GM21717 (cell line): Measurements from ENCODE around the gene PROSER3.
"Not testable (repeated sequence)": the region's sequence is repeated elsewhere in the genome, so short reads cannot be mapped to it uniquely, and the experiment has no call there.

Source experiments
- ATAC-seq: cut with Tn5 transposase; IDR thresholded peaks from one replicate; pipeline ENCODE4 v1.9.1; 2021; ENCODE audit warnings: mild to moderate bottlenecking, moderate library complexity; ENCODE audit not compliant: unreplicated experiment

Gene PROSER3

DNA sequence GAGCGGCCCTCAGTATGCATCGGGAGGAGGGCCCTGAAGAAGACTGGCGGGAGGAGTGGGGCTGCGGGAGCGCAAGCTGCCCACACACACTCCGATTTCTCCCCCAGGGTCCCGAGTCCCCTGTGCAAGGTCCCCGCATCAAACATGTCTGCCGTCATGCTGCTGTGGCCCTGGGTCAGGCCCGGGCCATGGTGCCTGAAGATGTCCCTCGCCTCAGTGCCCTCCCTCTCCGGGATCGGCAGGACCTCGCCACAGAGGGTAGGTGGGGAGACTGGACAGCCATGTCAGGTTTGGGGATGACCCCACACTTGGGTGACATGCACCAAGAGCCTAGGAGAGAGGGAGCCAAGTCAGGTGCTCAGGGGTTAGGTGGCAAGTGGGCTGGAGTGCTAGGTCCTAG, 35.5 kb upstream of the PROSER3 start:
- ATAC-seq, result no peak

DNA sequence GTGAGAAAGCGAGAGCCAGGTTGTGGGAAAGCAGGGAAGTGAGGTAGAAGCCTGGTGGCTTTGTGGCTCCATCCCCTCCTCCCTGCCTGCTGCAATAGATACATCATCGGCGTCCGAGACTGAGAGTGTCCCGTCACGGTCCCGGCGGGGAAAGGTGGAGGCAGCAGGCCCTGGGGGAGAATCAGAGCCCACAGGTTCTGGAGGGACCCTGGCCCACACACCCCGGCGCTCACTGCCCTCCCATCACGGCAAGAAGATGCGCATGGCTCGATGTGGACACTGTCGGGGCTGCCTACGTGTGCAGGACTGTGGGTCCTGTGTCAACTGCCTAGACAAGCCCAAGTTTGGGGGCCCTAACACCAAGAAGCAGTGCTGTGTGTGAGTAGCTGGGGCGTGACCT, 35.1 kb upstream of the PROSER3 start:
- ATAC-seq, result no peak

DNA sequence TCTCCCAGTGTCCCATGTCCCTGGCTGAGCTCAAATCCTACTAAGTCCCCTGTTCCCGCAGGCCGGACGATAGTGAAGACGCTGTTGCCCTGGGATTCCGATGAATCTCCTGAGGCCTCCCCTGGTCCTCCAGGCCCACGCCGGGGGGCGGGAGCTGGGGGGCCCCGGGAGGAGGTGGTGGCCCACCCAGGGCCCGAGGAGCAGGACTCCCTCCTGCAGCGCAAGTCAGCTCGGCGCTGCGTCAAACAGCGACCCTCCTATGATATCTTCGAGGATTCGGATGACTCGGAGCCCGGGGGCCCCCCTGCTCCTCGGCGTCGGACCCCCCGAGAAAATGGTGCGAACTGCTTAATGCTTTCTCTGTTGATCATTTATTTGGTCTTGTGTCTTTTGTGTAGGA, 34.3 kb upstream of the PROSER3 start:
- ATAC-seq, result no peak

DNA sequence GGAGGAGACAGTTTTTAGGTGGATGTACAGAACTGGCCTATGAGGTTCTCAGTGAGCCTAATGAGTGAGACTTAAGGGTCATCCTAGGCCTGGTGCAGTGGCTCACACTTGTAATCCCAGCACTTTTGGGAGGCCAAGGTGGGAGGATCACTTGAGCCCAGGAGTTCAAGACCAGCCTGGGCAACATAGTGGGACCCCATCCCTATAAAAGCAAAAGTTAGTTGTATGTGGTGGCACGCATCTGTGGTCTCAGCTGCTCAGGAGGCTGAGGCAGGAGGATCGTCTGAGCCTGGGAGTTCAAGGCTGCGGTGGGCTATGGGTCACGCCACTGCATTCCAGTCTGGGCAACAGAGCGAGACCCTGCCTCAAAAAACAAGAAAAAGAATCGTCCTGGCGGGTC, 33.8 kb upstream of the PROSER3 start:
- ATAC-seq, result not testable (repeated sequence)

DNA sequence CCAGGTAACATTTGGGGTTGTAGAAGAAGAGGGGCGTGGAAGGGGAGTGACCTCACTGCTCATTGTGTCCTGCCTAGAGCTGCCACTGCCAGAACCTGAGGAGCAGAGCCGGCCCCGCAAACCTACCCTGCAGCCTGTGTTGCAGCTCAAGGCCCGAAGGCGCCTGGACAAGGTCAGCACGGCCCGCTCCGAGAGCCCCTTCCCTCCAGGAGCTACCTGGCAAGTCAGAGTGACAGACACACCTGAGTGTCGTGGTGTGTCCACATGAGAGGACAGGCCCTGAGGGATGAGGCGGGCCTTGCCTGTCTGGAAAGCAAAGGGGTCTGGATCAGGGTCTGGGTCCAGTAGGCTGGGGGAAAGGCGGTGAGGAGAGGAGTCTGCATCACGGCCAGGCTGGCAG, 33.4 kb upstream of the PROSER3 start:
- no peak for ATAC-seq

DNA sequence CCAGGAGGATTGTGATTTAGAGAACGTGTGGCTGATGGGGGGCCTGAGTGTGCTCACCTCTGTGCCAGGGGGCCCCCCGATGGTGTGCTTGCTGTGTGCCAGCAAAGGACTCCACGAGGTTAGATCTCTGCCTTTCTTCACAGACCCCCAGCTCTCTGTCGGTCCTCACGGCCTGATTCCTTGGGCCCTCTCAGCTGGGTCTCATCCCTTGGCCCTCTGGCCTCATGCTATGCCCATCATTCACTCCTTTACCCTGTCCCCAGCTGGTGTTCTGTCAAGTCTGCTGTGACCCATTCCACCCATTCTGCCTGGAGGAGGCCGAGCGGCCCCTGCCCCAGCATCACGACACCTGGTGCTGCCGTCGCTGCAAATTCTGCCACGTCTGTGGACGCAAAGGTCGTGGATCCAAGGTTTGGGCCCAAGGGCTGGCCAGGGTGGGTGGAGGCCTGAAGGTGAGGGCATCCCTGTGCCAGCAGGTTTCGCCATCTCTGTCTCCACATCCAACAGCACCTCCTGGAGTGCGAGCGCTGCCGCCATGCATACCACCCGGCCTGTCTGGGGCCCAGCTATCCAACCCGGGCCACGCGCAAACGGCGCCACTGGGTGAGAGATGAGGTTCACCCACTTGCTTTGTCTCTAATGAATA, 32.6 kb upstream of the PROSER3 start:
- ATAC-seq, result no peak

DNA sequence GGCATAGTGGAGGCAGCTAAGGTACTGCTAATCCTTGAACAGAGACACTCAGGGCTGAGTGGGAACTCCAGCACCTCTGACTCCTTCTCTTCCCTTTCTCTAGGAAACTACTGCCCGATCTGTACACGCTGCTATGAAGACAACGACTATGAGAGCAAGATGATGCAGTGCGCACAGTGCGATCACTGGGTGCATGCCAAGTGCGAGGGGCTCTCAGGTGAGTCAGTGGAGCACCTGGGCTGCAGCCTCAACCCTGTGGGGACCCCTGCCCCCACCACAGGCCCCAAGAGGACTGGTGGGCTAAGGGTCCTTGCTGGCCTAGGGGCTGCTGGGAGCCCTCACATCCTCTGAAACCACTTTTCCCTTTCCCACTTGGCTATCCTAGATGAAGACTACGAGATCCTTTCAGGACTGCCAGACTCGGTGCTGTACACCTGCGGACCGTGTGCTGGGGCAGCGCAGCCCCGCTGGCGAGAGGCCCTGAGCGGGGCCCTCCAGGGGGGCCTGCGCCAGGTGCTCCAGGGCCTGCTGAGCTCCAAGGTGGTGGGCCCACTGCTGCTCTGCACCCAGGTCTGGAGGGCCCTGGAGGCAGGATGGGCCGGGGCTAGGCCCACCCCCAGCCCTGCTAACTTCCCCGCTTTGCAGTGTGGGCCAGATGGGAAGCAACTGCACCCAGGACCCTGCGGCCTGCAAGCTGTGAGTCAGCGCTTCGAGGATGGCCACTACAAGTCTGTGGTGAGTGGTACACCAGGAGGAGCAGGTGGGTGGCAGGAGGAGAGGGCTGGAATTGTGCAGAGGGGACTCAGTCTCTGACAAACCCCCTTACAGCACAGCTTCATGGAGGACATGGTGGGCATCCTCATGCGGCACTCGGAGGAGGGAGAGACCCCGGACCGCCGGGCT, 30.7 kb upstream of the PROSER3 start:
- ATAC-seq, result no peak

DNA sequence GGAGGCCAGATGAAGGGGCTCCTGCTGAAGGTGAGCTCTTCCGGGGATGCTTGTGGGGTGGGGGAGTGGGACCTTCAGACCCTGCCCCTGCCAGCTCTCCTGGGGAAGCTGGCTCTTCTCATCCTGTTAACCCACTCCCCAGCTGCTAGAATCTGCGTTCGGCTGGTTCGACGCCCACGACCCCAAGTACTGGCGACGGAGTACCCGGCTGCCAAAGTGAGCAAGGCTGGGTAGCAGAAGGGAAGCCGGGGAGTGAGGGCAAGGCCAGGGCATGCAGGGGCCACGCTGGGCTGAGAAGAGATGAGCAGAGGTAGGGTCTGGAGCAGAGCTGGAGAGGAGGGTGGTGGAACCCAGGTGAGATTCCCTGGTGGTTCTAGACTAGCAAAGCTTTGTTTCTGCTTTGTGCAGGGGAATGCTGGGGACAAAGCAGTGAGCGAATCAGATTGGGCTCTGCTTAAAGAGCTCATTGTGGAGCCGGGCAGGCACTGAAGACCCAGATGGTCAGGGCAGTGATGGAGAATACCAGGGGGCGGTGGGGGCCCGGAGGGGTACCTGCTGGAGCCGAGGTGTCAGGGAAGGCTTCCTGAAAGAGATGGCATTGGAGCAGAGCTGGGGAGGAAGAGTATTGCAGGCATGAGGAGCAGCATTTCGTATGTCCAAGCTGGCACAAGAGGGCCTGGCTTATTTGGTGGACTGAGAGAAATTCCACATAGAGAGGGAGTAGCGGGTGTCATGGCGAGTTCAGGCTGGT, 29.8 kb upstream of the PROSER3 start:
- no peak for ATAC-seq

DNA sequence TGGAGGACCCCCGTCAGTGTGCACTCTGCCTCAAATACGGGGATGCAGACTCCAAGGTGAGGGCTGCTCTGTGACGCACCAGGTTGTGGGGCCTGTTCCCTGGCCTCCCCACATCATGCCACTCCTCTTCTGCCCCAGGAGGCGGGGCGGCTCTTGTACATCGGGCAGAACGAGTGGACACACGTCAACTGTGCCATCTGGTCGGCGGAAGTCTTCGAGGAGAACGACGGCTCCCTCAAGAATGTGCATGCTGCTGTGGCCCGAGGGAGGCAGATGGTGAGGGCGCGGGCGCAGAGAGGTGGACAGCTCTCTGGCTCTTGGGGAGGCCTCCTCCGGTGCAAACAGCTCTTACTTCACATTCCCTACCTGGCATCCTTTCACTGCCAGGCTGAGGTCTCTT, 29.0 kb upstream of the PROSER3 start:
- ATAC-seq, result no peak

DNA sequence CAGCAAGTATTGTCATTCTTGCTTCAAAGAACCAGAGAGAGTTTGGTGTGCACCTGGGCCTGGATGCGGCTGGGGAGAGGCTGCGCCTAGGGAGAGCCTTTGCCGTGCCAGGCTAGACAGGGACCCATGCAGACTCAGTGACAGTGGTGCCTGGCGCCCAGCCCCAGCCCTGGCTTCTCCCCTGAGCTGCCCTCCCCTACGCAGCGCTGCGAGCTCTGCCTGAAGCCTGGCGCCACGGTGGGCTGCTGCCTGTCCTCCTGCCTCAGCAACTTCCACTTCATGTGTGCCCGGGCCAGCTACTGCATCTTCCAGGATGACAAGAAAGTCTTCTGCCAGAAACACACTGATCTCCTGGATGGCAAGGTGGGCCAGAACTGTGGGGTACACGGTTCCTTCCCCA, 28.2 kb upstream of the PROSER3 start:
- ATAC-seq, result no peak

DNA sequence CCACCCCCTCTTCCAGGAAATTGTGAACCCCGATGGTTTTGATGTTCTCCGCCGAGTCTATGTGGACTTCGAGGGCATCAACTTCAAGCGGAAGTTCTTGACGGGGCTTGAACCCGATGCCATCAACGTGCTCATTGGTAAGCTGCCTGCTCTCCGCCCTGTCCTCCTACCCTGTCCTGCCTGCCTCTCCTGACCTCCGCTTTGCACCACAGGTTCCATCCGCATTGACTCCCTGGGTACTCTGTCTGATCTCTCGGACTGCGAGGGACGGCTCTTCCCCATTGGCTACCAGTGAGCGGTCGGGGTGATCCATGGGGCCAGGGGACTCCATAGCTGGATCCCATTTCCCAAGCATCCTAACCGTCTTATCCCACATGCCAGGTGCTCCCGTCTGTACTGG, 27.6 kb upstream of the PROSER3 start:
- ATAC-seq, result no peak

DNA sequence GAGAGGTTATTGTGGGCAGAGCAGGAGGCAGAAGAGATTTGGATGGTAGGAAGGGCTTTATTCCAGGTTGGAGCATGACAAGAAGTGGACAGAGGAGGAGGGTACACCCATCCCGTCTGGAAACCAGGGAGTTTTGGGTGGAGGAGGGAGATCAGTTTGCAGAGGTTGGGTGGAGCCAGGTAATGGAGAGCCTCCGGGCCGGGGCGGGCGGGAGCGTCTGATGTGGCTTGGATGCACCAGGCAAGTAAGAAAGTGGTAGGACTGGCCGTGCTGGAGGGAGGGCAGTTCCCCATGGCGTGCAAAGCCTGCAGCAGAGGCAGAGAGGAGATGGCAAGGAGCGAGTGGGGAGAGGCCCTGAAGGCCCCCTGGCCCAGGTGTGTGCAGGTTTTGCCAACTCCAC, 26.6 kb upstream of the PROSER3 start:
- no peak for ATAC-seq

DNA sequence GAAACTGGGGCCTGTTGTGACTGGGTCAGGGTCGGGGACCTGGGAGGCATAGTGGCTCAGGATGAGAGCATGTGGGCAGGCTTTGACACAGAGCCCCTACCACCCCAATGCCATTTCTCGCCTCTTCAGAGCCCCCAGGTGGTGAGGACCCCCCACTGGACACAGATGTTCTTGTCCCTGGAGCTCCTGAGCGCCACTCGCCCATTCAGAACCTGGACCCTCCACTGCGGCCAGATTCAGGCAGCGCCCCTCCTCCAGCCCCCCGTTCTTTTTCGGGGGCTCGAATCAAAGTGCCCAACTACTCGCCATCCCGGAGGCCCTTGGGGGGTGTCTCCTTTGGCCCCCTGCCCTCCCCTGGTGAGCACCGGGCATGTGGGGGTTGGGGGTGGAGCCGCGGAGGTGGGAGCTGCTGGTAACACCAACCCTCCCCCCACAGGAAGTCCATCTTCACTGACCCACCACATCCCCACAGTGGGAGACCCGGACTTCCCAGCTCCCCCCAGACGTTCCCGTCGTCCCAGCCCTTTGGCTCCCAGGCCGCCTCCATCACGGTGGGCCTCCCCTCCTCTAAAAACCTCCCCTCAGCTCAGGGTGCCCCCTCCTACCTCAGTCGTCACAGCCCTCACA, 26.1 kb upstream of the PROSER3 start:
- ATAC-seq, result no peak

DNA sequence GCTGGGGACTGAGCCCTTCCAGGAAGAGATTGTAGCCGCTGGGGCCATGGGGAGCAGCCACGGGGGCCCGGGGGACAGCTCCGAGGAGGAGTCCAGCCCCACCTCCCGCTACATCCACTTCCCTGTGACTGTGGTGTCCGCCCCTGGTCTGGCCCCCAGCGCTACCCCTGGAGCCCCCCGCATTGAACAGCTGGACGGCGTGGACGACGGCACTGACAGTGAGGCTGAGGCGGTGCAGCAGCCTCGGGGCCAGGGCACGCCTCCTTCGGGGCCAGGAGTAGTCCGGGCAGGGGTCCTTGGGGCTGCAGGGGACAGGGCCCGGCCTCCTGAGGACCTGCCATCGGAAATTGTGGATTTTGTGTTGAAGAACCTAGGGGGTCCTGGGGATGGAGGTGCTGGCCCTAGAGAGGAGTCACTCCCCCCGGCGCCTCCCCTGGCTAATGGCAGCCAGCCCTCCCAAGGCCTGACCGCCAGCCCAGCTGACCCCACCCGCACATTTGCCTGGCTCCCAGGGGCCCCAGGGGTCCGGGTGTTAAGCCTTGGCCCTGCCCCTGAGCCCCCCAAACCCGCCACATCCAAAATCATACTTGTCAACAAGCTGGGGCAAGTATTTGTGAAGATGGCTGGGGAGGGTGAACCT, 25.3 kb upstream of the PROSER3 start:
- ATAC-seq, result no peak

DNA sequence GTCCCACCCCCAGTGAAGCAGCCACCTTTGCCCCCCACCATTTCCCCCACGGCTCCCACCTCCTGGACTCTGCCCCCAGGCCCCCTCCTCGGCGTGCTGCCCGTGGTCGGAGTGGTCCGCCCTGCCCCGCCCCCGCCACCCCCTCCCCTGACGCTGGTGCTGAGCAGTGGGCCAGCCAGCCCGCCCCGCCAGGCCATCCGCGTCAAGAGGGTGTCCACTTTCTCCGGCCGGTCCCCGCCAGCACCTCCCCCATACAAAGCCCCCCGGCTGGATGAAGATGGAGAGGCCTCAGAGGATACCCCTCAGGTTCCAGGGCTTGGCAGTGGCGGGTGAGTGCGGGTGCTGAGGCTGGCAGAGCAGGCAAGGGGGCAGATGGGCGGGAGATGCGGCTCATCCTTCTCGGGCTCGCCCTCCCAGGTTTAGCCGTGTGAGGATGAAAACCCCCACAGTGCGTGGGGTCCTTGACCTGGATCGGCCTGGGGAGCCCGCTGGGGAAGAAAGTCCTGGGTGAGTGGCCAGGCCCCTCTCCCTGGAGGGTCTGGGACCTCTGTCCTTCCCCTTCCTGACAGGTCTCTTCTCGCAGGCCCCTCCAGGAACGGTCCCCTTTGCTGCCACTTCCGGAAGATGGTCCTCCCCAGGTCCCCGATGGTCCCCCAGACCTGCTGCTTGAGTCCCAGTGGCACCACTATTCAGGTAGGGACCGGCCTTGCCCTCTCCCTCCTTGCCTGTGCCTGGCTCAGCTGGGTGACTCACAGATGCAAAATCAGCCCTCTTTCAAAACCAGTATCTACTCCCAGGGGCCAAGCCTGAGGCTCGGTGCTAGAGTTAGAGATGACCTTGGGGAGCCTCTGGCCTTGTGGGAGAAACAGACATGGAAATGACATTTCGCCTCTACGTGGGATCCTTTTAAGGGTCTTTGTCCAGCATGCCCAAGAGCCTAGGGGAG, 24.5 kb upstream of the PROSER3 start:
- no peak for ATAC-seq

DNA sequence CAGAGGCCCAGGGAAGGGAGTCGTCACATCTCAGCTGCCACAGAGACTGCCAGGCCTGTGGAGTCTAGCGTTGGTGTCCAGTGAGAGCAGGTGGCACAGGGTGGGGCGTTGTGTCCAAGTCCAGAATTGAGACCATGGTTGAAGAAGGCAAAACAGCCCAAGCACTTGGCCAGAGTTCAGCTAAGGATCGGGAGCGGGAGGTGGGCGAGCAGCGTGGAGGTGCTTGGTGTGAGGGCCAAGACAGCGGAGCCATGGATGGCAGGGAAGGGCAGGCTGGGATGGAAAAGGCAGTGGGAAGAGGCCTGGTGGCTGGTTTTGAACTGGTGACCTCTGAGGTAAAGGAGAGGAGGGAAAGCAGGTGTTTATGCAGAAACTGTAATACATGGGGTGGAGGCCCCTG, 23.7 kb upstream of the PROSER3 start:
- ATAC-seq, result no peak

DNA sequence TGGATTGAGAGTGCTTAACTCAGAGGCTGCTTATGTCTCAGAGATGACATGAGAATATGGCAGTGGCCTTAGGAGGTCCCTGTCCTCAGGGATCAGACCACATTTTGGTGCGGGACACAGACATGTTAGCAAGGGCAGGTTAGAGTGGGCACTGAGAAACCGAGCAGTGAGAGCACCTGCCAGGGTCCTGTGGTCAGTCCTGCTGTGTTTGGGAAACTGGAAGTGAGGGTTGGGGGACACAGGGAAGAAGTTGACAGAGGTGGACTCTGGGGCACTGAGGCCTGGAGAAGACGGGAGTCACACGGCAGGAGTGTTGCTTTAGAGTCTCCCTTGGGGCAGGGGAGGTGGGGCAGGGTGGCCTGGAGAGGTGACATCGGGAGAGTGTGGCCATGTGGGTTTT, 23.1 kb upstream of the PROSER3 start:
- ATAC-seq, result no peak

DNA sequence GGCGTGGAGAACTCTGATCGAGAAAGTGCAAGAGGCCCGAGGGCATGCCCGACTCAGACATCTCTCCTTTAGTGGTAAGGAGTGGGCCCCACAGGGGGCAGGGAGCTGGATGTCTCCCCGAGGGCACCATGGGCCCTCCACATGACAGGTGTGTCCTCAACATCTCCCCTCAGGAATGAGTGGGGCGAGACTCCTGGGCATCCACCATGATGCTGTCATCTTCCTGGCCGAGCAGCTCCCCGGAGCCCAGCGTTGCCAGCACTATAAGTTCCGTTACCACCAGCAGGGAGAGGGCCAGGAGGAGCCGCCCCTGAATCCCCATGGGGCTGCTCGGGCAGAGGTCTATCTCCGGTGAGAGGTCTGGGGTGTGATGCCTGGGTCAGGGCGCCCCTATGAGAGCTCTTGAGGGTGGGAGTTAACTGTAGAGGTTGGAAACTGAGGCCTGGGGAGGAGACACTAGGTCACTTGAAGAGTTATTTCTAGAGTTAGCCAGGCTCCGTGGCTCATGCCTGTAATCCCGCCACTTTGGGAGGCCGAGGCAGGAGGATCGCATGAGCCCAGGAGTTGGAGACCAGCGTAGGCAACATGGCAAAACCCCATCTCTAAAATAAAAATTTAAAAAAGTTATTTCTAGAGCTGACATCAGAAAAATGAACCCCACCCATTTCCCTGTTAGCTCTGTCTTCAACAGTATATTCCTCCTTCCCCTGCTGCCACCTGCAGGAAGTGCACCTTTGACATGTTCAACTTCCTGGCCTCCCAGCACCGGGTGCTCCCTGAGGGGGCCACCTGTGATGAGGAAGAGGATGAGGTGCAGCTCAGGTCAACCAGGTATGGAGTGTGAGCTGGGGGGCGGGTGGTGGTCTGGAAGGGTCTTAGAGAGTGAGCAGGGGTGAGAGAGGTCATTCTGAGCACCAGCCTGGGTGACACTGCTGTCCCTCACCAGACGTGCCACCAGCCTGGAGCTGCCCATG, 20.8 kb upstream of the PROSER3 start:
- ATAC-seq, result no peak
